Muscle of arm (tissue), 12 donors: ENCODE results near the gene TMEM208. TPM values are rescaled to one million over a fixed set of nuclear protein-coding genes. Genes with fewer than 3 reads are reported as not detected.
A peak's percentile ranks its signal among the peaks of the same experiment; 100 is the strongest.

Experiments used
- DNase-seq: peaks from one replicate; pipeline ENCODE4 v3.0.0-alpha.2; 2013
- polyA plus RNA-seq, 12 donors: library from polyadenylated mRNA; unstranded; fragments of 120-200 nt; gene quantifications; one replicate each; pipeline ENCODE4 v1.2.1, GENCODE V29; 2013; ENCODE audit not compliant: insufficient read length in 12 of 12

The TMEM208 gene
- polyA plus RNA-seq, 12 donors: 15.1 to 23.7 (median 18.1) TPM; not detected in 1

DNA sequence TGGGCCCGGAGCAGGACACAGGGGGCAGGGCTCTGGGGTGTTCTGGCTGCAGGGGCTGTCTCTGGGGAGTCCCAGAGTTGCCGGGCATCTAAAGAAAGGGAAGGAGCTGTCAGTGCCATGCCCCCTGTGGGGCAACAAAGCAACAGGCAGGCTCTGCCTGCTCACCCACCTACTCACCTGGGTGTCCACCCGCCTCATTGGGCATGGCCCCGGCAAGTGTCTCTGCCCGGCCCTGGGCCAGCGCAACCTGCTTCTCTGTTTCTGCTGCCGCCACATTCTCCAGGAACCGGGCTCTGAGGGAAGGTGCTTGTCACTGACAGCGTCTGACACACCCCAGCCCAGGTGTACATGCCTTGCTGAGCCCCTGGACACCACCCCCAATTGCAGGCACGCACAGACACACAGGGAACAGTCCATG, 7.3 kb downstream of the TMEM208 start:
- DNase-seq: no peak

DNA sequence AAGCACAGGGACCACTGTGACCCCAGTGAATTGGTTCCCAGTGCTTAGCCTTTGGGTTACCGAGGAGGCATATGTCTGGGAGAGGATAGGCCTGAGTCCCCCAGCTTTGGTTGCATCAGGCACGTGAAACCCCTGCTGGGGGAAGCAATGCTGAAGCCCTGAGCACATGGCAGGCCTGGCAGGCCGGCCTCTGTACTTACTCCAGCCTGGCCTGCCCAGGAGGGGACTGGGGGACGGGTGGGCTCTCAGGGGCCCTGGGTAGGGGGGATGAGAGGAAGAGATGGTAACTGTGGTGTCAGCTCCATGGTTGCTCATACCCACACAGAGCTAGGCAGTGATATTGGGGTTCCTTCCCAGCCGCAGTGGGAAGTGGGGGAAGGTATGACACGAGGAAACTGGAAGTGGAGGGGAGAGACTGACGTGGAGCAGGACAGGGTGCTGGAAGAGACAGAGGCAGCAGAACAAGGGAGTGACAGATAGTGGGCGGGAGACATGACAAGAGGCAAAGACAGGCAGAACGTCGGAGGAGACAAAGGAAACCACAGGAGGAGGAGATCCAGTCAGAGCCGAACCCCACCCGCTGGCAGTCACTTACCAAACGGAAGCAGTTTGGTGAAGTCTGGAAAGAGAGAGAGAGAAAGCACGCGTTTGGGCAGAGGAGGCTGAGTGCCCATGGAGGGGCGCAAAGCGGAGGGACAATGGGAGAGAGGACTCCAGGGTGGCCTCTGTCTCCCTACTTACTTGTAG, 9.1 kb downstream of the TMEM208 start:
- DNase-seq: no peak

DNA sequence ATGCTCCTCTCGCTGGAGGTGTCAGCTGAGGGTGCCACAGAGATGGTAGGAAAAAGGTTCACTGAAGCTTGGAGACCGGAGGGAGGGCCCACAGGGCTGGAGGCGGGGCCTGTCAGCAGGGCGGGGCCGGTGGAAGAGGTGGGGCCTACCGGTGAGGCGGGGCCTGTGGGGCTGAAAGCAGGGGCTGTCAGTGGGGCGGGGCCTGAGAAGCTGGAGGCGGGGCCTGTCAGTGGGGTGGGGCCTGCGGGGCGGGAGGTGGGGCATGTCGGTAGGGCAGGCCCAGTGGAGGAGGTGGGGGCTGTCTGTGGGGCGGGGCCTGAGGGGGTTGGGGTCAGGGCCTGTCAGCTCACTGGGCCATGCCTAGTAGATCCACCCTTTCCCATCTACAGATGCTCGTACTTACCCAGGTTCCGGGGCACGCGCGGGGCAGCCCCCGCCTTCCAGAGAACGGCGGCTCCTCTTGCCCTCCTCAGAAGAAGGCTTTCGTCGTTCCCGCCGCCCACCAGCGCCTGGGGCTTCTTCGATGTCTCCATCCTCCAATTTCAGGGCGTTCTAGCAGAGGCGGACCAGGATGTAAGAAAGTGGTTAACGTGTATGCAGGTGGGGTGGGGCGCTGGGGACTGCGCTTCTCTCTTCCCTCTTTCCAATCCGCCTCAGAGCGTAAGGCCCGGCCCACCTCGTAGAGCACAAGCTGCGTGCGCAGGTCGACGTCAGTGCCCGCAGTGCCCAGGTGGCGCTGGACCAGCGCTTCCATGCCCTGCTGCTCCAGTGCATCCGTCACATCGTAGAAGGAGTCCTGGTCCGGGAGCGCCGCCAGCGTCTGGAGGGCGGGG, 9.8 kb downstream of the TMEM208 start:
- no peak for DNase-seq

DNA sequence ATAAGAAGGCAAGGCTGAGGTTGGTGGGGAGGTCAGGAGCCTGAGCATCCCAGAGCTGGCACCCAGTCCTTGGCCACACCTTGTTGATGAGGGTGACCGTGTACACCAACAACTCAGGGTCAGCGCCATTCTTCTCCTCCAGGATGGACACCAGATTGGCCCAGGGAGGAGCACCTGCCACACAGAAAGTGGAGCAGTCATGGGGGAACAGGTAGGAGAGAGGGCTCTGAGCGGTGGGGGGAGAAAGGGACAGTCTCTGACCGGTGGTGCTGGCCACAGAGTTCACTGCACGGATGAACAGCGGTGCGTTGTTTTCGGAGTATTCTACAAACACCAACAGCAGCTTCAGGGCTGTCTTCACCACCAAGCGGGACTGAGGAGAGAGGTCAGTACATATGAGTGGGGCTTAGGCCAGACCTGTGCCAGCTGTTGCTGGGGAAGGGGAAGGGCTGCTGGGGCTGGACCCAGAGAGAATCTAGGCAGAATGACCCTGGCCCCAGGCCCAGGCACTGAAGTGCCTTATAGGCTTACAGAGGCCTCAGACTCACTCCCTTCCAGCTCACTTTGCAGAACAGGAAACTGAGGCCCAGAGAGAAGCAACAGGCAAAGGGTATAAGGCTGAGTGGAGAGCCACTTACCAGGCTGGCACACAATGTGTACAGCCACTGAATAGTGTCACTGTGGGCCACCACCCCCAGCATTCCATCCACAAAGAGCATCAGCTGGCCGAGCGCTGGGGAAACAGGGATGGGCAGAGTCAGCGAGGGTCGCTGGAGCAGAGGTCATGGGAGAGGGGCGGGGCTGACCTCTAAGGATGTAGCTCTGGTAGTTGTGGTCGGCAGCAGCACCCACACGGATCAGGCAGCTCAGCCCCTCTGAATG, 10.7 kb downstream of the TMEM208 start:
- no peak for DNase-seq

DNA sequence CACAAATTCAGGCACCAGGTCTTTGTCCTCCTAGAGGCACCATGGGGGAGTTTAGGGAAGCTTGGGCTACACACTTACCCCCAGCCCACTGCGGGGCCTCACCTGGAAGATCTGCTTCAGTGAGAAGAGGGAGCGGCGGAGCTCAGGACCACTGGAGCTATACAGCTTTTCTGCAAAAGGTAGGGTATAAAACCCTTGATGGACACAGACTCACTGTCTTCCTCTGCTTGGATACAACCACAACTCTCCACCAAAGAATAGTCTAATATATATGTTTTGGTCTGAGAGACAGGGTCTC, 11.3 kb downstream of the TMEM208 start:
- no peak for DNase-seq

DNA sequence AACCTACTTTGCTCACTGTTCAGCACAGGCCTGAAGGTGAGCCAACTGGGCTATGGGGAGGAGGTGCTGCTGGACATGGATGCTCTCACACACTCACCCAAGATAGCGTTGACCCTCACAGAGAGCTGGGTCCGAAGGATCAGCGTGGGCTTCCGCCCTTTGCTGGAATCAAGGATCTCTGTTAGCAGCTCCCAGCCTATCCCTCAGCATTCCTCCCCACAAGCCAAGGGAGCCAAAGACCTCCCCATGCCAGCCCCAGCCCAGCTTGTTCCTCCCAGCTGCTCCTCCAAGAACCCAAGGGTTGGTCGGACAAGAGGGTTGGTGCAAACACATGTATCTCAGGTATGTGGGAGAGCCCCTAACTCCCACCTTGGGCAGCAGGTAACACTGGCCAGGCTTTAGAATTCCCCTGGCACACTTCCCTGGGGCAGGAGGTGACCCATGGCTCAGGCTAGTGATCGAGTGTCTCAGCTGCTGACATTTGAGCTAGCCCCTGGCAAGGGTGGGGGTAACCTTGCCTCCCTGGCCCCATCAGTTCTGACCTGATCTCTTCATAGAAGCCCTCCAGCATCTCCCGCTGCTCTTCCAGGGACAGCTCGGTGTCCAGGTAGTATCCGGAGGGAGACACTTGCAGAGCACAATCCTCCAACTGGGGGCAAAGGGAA, 12.0 kb downstream of the TMEM208 start:
- DNase-seq: no peak

DNA sequence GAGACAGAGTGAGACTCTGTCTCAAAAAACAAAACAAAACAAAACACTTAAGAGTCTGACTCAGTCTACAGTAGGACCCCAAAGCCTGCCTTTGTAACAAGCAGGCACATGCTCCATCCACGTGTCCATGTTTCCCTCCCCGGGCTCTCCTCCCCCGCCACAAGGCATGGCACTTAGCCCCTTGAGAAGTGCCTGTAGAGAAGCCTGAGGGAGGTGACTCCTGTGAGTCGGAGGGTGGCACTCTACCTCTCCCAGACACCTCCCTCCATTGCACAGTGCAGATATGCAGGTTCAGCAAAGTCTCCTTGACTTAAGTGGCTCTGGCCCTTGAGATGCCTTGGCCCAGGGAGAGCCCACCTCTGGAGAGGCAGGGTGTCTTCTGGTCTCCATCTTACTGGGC, 13.6 kb downstream of the TMEM208 start:
- DNase-seq: no peak

DNA sequence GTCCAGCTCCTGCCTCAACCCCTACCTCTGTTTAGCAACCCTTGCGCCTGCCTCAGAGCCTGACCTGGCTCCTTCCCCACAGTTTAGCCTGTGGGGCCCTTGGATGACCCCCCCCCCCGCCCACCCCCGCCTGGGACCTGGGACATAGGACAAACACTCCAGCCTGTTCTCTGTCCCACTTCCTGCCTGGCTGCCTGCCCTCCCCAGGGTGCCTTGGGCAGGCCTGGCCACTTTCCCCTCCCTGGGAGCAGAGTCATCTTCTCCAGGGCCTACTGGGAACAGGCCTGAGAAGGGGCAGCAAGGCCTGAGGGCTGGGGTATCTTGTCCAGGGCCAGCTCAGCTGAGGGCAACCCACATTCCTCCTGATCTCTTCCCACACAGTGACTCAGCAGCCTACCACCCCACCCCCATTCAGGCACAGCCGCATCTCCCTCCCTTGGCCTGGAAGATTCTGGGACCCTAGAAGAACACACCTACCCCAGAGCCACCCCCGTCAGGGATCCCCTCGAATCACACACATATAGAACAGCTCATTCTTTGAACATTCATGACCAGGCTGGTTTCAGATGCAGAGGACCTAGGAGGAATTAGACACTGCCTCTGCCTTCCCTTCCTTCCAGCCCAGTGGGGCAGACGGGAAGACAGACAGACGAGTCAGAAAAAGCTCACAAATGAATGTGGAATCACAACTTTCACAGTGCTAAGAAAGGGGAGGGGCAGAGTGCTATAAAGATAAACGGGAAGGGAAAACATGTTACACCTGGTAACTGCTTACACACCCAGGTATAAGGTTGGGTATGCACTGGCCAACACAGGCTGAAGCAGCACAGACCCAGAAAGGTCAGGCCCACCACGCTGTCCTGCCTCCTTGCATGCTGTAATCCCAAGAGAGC, 14.3 kb downstream of the TMEM208 start:
- no peak for DNase-seq

DNA sequence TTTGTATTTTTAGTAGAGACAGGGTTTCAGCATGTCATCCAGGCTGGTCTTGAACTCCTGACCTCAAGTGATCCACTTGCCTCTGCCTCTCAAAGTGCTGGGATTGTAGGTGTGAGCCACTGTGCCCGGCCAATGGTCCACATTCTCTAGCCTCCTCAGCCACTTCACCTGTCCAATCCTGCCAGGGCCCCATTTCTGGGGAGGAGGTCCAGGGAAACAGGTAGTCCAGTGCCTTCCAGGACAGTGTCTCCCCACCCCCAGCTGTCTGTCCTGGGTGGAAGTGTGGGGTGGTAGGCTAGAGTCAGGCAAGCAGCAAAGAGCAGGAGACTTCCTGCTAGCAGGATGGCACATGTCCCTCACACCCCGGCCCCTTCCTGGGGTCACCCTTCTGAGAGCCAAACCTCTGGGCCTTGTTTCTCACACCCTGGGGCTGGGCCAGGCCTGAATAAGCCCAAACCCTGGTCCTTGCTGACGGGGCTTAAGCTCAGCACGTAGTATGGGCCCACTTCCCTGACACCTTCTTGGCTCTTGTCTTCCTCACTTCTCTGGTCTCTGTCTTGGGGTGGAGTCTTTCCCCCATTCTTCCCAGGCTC, 15.3 kb downstream of the TMEM208 start:
- no peak for DNase-seq

DNA sequence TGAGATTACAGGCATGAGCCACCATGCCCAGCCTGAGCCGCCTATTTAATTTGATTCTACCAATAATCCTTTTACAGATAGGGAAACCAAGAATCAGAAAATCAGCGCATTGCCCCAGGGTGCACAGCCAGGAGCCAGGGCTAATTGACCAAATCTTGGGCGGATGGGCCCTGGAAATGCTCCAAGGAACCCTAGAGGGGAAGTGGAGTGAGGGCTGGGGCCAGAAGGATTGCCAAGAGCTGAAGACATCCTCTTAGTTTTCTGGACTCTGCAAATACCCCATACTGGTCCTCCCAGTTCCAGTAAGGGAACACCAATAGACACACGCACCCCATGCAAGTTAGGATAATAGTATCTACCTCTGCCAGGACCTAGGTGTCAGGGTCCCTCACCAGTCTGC, 16.6 kb downstream of the TMEM208 start:
- DNase-seq: no peak

DNA sequence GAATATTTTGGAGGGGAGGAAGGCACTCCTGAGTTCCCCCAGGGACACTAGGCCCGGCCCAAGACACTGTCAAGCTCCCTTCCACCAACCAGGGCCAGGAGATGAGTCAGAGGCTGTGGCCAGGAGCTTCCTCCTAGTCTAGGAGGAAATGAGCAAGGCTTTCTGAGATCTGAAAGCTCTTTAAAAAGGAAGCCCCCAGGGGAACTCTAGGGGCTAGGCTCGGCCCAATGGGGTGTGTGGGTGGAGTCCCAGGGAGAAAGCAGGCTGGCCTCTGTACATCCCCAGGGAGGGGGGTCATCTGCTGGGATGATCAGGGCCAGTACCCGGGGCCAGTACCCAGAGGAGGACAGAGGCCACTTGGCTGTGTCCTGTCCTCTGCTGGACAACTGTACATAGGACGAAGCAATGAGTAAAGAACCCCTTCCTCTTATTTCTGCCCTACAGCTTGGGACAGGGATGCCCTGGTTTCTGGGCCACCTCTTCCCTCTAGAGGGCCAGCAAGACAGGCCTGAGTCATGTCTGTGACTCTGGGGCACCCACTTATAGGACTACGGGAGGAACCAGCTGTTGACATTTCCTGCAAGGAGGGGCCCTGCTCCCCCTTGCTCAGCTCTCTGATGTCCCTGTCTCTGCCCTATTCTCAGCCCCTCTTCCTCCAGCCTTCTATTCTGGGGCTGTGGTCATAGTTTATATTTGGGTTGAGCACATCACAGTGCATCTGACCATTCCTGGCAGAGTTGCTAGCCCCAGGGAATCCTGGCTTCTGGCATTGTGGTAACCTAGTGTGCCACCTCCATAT, 17.7 kb downstream of the TMEM208 start:
- DNase-seq: peak; percentile 29

DNA sequence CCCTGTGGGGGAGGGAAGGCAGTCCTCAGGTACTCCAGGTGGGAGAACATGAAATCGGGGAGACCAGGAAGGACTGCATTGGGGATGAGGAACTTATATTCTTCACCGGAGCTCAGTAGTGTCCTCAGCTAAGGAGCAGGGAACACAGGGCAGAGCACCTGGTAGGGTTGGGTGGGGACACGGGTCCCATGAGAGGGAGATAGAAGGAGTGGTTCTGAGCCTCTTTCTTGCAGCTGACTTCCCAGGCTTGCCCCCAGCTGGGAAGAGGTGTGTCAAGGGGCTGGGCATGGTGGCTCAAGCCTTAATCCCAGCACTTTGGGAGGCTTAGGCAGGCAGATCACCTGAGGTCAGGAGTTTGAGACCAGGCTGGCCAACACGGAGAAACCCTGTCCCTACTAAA, 18.3 kb downstream of the TMEM208 start:
- no peak for DNase-seq

DNA sequence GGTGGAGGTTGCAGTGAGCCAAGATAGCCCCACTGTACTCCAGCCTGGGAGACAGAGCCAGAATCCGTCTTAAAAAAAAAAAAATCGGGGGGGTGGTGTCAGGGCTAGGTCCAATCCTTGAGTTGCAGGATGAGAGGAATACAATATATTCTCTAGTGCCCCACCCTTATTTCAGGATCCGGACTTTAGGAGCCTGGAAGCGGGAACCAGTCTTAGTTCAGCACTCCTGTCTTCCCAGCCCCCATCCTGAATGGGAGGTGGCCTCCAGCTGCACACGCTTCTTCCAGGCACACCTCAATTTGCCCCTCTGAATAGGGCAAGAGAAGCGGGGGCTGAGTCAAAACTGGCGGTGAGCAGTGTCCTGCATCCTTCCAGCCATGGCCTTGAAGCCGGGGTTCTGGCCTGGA, 18.7 kb downstream of the TMEM208 start:
- no peak for DNase-seq

DNA sequence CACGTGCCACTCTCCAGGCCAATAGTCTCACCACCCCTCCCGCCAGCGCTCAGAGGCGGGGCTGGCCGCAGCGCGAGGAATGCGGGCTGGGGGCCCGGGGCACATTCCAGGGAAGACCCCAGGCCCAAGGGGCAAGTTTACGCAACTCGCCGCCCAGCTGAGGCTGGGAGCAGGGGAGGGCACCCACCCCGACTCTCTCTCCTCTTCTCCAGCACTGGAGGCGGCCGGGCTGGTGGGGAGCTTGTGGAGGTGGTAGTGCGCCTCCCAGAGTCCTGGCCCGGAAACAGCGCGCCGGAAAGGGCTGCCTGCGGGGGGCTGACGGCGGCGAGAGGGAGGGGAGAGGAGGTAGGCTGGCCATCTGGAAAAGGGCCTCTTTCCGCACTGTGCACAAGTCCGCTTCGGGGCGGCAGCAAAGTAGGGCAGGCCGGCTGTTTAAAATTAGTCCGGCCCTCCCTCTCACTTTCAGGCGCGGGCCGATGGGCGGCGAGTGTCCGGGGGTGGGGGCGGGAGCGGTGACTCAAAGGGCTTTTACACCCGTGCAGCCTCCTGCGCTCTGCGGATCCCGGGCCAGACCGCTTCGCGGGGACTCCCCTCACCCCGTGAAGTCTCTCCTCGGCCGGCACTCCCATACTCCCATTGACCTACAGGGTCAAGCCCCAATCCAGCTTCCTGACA, 19.3 kb downstream of the TMEM208 start:
- peak; percentile 81 for DNase-seq

DNA sequence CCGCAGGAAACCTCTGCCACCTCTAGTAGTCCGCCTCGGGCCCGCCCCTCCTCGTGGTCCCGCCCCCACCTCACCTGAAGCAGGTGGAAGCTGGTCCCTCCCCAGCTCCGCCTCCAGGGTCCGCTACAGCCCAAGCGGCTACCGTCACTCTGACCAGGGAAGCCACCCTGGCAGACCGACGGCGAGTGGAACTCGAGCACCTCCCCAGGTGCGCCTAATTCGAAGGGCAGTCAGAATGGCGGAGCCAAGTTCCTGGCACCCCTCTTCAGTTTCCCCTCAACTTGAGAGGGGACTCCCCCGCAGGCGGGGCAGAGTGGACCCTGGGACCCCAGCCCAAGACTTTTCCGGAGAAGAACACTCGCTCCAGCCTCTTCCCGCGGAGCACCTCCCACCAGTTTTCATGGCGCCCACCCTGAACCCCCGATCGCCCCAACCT, 19.8 kb downstream of the TMEM208 start:
- DNase-seq: no peak

DNA sequence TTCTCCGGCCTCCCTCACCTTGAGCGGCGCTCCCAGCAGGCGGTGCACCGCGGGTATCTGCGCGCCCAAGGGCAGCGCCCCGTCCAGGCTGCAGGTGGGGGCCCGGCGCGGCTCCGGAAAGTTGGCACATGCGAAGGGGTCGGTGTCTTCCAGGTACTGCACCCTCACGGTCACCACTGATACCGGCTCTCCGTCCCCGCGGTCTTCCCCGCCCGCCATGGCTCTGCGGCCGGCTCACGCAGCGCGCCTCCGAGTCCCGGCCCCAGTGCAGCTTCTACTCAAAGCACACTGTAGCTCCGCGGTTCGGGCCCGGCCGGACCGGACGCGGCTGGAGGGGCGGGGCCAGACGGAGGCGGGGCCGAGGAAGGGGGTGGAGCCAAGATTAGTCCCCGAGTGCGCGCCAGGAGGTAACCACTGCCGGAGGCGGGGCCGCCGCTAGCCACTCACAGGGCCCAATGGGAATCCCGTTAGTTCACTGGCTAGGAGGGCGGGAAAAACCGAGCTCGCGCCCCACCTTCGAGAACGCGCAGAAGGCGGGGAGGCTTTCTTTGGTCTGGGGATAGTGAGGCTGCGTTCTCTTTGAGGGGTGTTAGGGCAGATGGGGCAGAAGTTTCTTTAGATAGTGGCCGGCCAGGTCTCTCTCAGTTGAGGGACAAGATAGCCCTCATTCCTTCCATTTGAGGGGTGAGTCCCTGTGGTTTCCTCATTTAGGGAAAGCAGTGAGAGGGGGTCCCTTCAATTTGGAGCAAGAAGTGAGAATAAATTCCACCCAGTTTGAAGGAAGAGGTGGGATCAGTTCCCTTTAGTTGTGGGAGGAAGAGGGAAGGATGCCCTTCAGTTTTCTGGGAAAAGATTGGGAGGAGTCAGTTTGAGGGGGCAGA, 20.5 kb downstream of the TMEM208 start, which contains the start of gene FHOD1:
Gene FHOD1, minus strand, starts transcription at position 290 of the 881 bp plus-strand sequence. Its CDS starts 71 bp downstream, at position 219.
- peak; percentile 94 for DNase-seq

DNA sequence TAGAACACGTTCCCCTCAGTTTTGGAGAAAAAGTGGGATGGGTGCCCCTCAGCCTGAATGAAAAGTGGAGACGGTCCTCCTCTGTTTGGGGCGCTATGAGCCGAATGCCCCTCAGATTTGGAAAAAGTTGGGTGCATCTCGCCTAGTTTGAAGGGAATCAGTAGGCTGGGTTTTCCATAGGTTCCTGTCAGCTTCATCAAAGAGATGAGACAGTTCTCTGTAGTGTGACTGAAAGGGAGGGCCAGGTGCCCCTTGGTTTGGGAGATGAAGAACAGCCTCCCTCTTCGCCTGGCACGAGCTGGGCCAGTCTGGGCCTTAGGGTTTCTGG, 21.1 kb downstream of the TMEM208 start:
- DNase-seq: no peak
